ENCODE data around the gene PRKCA. TPM values are rescaled to one million over a fixed set of nuclear protein-coding genes. Genes with fewer than 3 reads are reported as not detected.

PRKCA gene
- total and polyA plus RNA-seq, 9 of the 15 experiments (the other 6 are each of a cell fraction or from before 2014, with no cell fraction given), result 3.2 to 33.0 (median 17.8) TPM

GRCh38 chr17:66272811-66273585, 29.4 kb upstream of the PRKCA start (continued):
- TF ChIP-seq FOSL1 (tag; conservative IDR thresholded peaks at IDR 0.05) (peak; percentile 96), ZFP1 (CRISPR knock-in tag; IDR thresholded peaks at IDR 0.05) (no peak), ZNF589 (CRISPR knock-in tag; IDR thresholded peaks at IDR 0.05; ENCODE audit: low read depth) (no peak), XRCC3 (IDR thresholded peaks at IDR 0.05) (no peak), ATF4 (CRISPR knock-in tag; IDR thresholded peaks at IDR 0.05) (no peak), ARNT (IDR thresholded peaks at IDR 0.05) (no peak), U2AF2 (optimal IDR thresholded peaks at IDR 0.05; ENCODE audit: low read depth, low read length) (no peak), POLR3A (IDR thresholded peaks at IDR 0.05; ENCODE audit: borderline replicate concordance, extremely low read depth, insufficient read depth, insufficient read length) (no peak), BRCA1 (IDR thresholded peaks at IDR 0.05) (no peak), BRCA1 (CRISPR knock-in tag; IDR thresholded peaks at IDR 0.05) (no peak), PTTG1 (tag; IDR thresholded peaks at IDR 0.05; ENCODE audit: low read depth) (no peak), ZNF707 (CRISPR knock-in tag; conservative IDR thresholded peaks at IDR 0.05) (no peak), KLF1 (tag; IDR thresholded peaks at IDR 0.05) (no peak), OTX1 (CRISPR knock-in tag; IDR thresholded peaks at IDR 0.05) (no peak), SREBF2 (CRISPR knock-in tag; IDR thresholded peaks at IDR 0.05) (no peak), ESRRA (IDR thresholded peaks at IDR 0.05; ENCODE audit: borderline replicate concordance, low read depth) (no peak), RCOR1 (IDR thresholded peaks at IDR 0.05; ENCODE audit: borderline replicate concordance in 1 of 2, low read depth in 2 of 2, low read length in 2 of 2) (peak in 1 of 2 experiments; percentile 35; a peak in 1 of 4 replicates), TSC22D4 (tag; IDR thresholded peaks at IDR 0.05) (no peak), SRF (CRISPR knock-in tag; IDR thresholded peaks at IDR 0.05) (no peak)
- TF ChIP-seq, protein P1, sequence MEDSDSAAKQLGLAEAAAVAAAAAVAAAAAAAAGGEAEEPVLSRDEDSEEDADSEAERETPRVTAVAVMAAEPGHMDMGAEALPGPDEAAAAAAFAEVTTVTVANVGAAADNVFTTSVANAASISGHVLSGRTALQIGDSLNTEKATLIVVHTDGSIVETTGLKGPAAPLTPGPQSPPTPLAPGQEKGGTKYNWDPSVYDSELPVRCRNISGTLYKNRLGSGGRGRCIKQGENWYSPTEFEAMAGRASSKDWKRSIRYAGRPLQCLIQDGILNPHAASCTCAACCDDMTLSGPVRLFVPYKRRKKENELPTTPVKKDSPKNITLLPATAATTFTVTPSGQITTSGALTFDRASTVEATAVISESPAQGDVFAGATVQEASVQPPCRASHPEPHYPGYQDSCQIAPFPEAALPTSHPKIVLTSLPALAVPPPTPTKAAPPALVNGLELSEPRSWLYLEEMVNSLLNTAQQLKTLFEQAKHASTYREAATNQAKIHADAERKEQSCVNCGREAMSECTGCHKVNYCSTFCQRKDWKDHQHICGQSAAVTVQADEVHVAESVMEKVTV (CRISPR knock-in tag; IDR thresholded peaks at IDR 0.05), result no peak
- TF ChIP-seq, protein P2, sequence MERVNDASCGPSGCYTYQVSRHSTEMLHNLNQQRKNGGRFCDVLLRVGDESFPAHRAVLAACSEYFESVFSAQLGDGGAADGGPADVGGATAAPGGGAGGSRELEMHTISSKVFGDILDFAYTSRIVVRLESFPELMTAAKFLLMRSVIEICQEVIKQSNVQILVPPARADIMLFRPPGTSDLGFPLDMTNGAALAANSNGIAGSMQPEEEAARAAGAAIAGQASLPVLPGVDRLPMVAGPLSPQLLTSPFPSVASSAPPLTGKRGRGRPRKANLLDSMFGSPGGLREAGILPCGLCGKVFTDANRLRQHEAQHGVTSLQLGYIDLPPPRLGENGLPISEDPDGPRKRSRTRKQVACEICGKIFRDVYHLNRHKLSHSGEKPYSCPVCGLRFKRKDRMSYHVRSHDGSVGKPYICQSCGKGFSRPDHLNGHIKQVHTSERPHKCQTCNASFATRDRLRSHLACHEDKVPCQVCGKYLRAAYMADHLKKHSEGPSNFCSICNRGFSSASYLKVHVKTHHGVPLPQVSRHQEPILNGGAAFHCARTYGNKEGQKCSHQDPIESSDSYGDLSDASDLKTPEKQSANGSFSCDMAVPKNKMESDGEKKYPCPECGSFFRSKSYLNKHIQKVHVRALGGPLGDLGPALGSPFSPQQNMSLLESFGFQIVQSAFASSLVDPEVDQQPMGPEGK (CRISPR knock-in tag; IDR thresholded peaks at IDR 0.05; ENCODE audit: borderline replicate concordance), result no peak

Data from K562 (cell line).